Activated naive CD8-positive, alpha-beta T cell treated with anti-CD3 and anti-CD28 coated beads, Interleukin-2, amount 50 U/mL, for 24 hours (primary cell): ENCODE measurements around the gene KCNK7.
"Not testable (repeated sequence)": the region's sequence is repeated elsewhere in the genome, so short reads cannot be mapped to it uniquely, and the experiment has no call there.

Experiments
- ATAC-seq: fragments of 150-1000 bp; cut with Tn5 transposase; one replicate; pipeline ENCODE4 v1.10.0; 2021
- DNase-seq: peaks from one replicate; pipeline ENCODE4 v3.0.0; 2021
- H3K27ac Mint-ChIP-seq: one replicate; pipeline ENCODE4 v1.8.0; 2021; ENCODE audit warnings: mild to moderate bottlenecking, mixed read lengths
- H3K27me3 Mint-ChIP-seq: one replicate; pipeline ENCODE4 v1.8.0; 2021; ENCODE audit warnings: mixed read lengths
- H3K36me3 Mint-ChIP-seq: one replicate; pipeline ENCODE4 v1.8.0; 2021; ENCODE audit warnings: low read depth, mixed read lengths
- H3K4me1 Mint-ChIP-seq: one replicate; pipeline ENCODE4 v1.8.0; 2021; ENCODE audit warnings: mixed read lengths
- H3K4me3 Mint-ChIP-seq: one replicate; pipeline ENCODE4 v1.8.0; 2021; ENCODE audit warnings: mild to moderate bottlenecking, moderate library complexity, mixed read lengths
- H3K9me3 Mint-ChIP-seq: one replicate; pipeline ENCODE4 v1.8.0; 2021; ENCODE audit warnings: mixed read lengths

KCNK7 gene

DNA sequence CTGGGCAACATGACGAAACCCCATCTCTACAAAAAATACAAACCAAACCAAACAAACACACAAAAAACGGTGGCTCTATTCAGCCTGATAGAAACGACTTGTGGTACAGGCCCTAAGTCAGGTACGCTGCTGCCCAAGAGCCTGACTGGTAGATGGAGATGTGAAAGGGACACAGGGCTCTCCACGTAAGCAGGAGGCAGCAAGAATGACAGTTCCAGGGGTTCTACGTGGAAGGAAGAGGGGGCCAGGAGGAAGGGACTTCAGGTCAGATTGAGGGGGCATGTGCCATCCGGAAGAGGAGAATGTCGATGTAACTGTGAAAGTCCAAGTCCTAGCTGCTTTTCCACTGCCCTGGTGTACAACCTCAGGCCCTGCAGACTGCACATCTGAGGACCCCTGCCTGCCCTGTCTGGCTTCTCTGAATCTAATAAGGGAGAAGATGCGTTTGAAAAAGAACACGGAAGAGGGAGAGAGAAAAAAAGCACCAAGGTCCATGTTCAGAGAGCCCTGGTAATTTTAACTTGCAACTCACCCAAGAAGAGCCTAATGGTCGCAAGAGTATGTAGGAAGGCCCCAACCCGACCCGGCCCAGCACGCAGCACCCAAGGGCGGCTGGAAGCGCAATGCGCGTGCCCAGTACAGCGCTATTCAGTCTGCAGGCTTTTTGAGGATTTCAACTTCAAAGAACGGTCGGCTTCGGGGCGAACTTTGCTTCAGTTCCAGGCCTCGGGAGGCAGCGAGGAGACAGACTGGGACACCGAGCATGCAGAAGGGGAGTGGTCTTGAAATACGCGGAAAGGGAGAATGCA is 26.2 kb downstream of the KCNK7 start:
- no peak for DNase-seq
- H3K9me3 Mint-ChIP-seq: no peaks in the 10 kb centered on the region
- peaks cover 20% of the 10 kb centered on the region for H3K36me3 Mint-ChIP-seq
- ATAC-seq: peak; percentile 8
- peak overlapping the region; percentile 99 for H3K4me3 Mint-ChIP-seq
- H3K27me3 Mint-ChIP-seq: no peaks in the 10 kb centered on the region
- H3K27ac Mint-ChIP-seq: peak overlapping the region; percentile 93
- H3K4me1 Mint-ChIP-seq: peaks cover 68% of the 10 kb centered on the region

GRCh38 chr11:65565624-65566453 is 29.8 kb downstream of the KCNK7 start:
- DNase-seq (no peak), ATAC-seq (peak; percentile 5)
- H3K4me1 Mint-ChIP-seq: peaks cover 58% of the 10 kb centered on the region
- H3K36me3 Mint-ChIP-seq: peaks cover 11% of the 10 kb centered on the region
- no peaks in the 10 kb centered on the region for H3K27me3 Mint-ChIP-seq
- H3K9me3 Mint-ChIP-seq: no peaks in the 10 kb centered on the region
- H3K27ac Mint-ChIP-seq: peak overlapping the region; percentile 91
- H3K4me3 Mint-ChIP-seq: peak overlapping the region; percentile 50

DNA sequence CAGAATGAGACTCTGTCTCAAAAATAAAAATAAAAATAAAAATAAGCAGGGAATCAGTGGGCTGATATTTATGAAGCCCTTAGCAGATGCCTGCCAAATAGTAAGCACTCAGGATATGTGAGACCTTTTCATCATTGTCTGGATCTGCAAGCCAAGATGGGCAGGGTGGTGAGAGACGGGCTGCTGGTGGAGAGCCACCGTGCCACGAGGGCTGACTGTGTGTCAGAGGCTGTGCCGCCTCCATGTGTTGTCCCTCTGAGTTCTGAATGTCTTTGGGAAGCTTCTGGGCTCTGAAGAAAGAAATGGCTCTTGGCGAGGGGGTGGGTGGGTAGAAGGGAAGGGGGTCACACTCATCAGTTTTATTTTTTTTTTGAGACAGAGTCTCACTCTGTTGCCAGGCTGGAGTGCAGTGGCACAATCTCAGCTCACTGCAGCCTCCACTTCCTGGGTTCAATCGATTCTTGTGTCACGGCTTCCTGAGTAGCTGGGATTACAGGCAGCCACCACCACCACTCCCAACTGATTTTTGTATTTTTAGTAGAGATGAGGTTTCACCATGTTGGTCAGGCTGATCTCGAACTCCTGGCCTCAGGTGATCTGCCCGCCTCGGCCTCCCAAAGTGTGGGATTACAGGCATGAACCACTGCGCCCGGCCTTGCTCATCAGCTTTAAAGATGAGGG is 30.6 kb downstream of the KCNK7 start:
- H3K4me1 Mint-ChIP-seq: peaks cover 63% of the 10 kb centered on the region
- DNase-seq, ATAC-seq, H3K36me3 Mint-ChIP-seq, H3K9me3 Mint-ChIP-seq, H3K27me3 Mint-ChIP-seq: not testable (repeated sequence)
- peak overlapping the region; percentile 50 for H3K4me3 Mint-ChIP-seq
- H3K27ac Mint-ChIP-seq: peak overlapping the region; percentile 91

DNA sequence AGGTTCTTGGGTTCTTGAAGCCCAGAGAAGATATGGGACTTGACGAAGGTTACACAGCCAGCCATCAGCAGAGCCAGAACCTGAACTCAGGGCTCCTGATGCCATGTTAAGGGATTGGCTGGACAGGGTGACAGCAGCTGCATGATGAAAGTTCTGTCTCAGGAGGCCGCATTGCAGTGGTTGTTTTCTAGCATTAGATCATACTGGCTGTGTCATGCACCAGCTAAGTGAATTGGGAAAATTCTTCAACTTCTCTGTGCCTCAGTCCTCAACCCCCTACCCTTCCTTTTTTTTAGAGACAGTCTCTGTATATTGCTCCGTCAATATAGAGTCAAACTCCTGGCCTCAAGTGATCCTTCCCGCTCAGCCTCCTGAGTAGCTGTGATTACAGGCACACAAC is 32.0 kb downstream of the KCNK7 start:
- no peaks in the 10 kb centered on the region for H3K9me3 Mint-ChIP-seq
- no peaks in the 10 kb centered on the region for H3K27me3 Mint-ChIP-seq
- peak overlapping the region; percentile 49 for H3K27ac Mint-ChIP-seq
- no peak overlapping the region for H3K4me3 Mint-ChIP-seq
- no peak for DNase-seq
- peaks cover 3% of the 10 kb centered on the region for H3K36me3 Mint-ChIP-seq
- ATAC-seq: no peak
- peaks cover 65% of the 10 kb centered on the region for H3K4me1 Mint-ChIP-seq

DNA sequence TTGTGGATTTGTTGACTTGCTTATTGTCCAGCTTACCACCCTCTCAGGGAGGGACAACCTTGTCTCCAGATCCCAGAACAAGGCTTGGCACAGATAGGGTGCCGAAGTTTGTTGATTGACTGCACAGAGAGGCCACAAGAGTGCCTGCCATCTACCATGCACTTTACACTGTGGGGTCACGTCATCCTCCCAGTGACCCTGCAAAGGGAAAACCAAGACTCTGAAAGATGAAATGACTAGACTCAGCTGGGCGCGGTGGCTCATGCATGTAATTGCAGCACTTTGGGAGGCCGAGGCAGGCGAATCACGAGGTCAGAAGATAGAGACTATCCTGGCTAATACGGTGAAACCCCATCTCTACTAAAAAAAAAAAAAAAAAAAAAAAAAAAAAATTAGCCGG is 32.8 kb downstream of the KCNK7 start:
- H3K4me1 Mint-ChIP-seq: peaks cover 59% of the 10 kb centered on the region
- DNase-seq: no peak
- no peaks in the 10 kb centered on the region for H3K27me3 Mint-ChIP-seq

GRCh38 chr11:65562020-65562419 is 33.6 kb downstream of the KCNK7 start:
- no peaks in the 10 kb centered on the region for H3K36me3 Mint-ChIP-seq
- H3K27me3 Mint-ChIP-seq: no peaks in the 10 kb centered on the region
- ATAC-seq: no peak
- no peaks in the 10 kb centered on the region for H3K9me3 Mint-ChIP-seq
- H3K27ac Mint-ChIP-seq: no peak overlapping the region
- DNase-seq: no peak
- H3K4me3 Mint-ChIP-seq: no peak overlapping the region
- peaks cover 63% of the 10 kb centered on the region for H3K4me1 Mint-ChIP-seq

More for the DNA sequence above, 32.8 kb downstream of the KCNK7 start:
- no peak overlapping the region for H3K27ac Mint-ChIP-seq
- no peaks in the 10 kb centered on the region for H3K36me3 Mint-ChIP-seq
- no peak overlapping the region for H3K4me3 Mint-ChIP-seq
- no peak for ATAC-seq
- no peaks in the 10 kb centered on the region for H3K9me3 Mint-ChIP-seq

DNA sequence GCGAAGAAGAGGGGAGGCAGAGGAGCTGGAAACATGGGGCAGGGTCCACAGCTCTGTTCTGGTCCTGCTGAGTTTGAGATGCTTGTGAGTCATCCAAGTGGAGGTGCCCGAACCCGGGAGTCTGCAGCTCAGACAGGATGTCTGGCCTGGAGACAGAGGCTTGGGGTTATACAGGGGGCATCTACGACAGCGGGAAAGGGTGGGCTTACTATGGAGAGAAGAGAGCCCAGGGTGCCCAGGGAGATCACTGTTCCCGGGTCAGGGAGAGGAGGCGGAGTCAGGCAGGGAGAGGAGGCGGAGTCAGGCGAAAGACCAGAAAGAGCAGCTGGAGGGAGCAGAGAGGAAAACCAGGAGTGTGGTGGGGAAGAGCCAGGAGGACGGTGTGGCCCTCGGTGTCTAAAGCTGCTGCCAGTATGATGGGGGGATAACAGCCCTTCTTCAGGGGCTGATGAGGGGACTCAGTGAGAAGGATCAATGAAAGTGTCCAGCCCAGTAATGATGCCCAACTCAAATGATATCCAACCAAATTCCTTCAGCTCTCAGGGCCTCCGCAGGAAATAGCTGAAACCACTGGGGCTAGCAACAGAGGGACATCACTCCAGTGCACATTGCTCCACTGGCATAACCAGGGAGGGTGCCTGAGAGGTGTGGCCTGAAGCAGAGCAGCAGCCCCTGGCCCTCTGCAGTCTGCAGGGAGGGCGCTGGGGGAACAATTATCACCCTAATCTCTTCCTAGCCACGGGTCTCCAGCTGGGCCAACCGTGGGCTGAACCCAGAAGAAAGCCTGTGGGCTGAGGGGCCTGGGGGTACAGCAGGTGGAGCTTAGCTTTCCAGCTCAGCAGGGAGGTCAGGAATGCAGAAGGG is 34.8 kb downstream of the KCNK7 start:
- Mint-ChIP-seq H3K4me1 (peaks cover 60% of the 10 kb centered on the region), H3K27ac (peak overlapping the region; percentile 67), H3K27me3 (no peaks in the 10 kb centered on the region), H3K36me3 (no peaks in the 10 kb centered on the region), H3K4me3 (no peak overlapping the region), H3K9me3 (no peaks in the 10 kb centered on the region)
- no peak for DNase-seq
- no peak for ATAC-seq

DNA sequence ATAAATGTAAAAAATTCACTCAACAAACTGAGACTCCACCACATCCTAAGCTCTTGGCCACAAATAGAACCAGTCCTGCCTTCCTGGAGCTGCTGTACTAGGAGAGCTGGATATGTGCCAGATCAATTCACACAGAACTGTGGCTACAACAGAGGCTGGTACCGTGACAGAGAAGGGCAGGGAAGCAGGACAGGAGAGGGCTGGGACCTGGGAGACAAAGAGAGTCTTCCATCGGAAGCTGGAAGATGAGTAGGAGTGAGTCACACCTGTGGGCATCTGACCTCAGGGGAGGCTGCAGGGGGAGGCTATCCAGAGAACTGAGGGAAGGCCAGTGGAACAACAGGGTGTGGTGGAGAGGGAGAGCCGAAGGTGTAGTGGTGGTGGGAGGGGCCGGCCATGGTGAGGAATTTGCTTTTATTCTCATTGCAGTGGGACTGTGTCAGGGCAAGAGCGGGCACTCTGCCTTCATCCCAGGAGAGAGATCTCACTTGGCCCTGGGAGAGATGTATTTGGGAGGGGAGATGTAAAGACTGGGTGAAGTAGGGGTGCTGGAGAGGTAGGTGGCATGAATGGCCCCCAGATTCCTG is 35.6 kb downstream of the KCNK7 start:
- peak overlapping the region; percentile 67 for H3K27ac Mint-ChIP-seq
- H3K27me3 Mint-ChIP-seq: no peaks in the 10 kb centered on the region
- peaks cover 60% of the 10 kb centered on the region for H3K4me1 Mint-ChIP-seq
- no peak for DNase-seq
- no peaks in the 10 kb centered on the region for H3K36me3 Mint-ChIP-seq
- no peak overlapping the region for H3K4me3 Mint-ChIP-seq
- H3K9me3 Mint-ChIP-seq: no peaks in the 10 kb centered on the region
- peak; percentile 17 for ATAC-seq

DNA sequence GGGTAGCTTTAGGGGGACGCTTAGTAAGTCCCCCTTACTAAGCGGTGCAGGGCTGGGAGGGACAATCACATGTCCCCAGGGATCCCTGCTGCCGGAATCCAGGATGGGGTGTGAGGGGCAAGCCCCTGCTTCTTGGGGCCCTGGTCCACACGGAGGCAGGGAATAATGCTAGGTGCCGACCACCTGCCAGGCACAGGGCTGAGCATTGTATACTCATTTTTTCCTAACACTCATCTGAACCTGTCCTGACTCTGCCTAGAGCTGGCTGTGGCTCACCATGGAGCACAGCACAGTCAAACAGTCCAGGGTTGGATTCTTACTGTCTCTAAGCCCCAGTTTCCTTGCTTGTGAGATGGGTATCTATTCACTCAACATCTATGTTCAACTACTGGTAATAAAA is 36.1 kb downstream of the KCNK7 start:
- Mint-ChIP-seq H3K27ac (peak overlapping the region; percentile 67), H3K4me1 (peaks cover 62% of the 10 kb centered on the region), H3K4me3 (no peak overlapping the region), H3K27me3 (no peaks in the 10 kb centered on the region), H3K36me3 (no peaks in the 10 kb centered on the region), H3K9me3 (no peaks in the 10 kb centered on the region)
- ATAC-seq (peak; percentile 81), DNase-seq (no peak)

DNA sequence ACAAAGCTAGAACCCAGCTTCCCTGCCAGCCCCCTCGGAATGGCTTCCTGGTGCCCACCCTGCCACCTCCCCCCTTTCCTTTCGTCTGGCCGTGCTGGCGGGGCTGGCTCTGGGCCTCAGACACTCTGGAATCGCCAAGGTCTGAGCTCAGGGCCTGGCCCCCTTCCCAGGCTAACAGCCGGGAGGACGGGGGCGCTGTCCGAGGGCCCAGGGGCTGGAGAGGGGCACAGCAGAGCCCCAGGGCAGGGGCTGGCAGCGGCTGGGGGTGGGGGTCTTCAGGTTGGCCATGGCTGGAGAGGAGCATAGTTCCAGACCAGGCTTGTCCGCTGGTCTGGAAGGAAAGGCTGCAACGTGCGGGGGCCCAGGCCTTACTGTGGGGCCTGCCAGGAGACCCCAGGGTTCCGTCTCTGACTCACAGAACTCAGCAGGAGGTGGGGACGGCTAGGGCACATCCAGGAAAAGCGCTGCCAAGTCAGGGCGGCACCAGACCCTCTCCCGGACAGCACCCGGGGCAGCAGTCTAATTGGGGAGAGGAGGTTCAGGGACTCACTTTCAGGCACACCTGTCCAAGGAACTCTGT is 36.6 kb downstream of the KCNK7 start:
- H3K4me1 Mint-ChIP-seq: peaks cover 66% of the 10 kb centered on the region
- DNase-seq: no peak
- H3K9me3 Mint-ChIP-seq: no peaks in the 10 kb centered on the region

DNA sequence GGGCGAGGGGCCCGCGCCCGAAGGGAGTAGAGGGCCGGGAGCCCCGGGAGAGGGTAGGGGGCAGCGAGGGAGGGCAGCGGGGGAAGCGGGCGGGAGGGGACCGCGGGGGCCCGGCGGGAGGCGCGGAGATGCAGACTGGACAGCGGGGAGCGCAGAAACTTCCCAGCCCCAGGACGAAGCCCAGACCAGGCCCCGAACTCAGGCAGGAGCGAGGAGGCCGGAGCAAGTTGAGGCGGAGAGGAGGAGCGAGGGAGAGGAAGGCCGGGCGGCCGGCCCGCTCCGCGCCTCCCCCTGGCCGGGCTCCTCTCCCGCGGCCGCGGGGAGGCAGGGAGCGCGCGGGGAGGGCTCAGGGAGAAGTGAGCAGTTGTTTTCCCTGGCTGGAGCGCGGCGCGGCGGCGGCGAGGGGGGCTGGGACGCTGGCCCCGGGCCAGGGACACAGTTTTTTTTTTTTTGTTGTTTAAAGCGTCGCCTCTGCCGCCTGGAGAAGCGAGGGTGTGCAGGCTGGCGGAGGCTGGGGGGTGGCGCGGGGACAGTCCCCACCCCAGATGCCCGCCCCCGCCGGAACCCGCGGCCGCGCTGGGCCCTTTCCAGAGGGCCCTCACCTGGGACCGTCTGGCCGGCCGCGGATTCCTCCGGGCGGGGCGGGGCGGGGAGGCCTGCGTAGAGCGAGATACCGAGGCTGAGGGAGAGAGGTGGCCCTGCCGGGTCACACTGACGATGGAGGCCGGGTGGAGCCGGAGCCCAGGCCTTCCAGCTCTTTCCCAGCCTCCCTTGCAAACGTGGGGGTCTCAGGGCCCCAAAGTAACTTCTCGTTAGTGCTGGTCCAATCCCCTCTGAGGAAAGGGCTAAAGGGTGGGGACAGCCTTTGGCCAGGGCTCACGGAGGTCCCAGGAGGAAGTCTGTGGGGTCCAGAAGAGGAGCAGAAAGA is 37.3 kb downstream of the KCNK7 start, which contains the start of gene LTBP3:
Gene LTBP3 (minus strand): TSS at position 358 of the 928 bp plus-strand sequence. CDS start 400 bp downstream, outside the sequence.
- Mint-ChIP-seq H3K9me3 (no peaks in the 10 kb centered on the region), H3K4me1 (peaks cover 63% of the 10 kb centered on the region), H3K27me3 (no peaks in the 10 kb centered on the region), H3K36me3 (no peaks in the 10 kb centered on the region), H3K4me3 (peak within 1 kb of the TSS; percentile 78), H3K27ac (peak within 1 kb of the TSS; percentile 86)
- ATAC-seq (peak; percentile 16), DNase-seq (no peak)

More for the DNA sequence above, 36.6 kb downstream of the KCNK7 start:
- Mint-ChIP-seq H3K27me3 (no peaks in the 10 kb centered on the region), H3K36me3 (no peaks in the 10 kb centered on the region), H3K27ac (peak overlapping the region; percentile 67), H3K4me3 (peak overlapping the region; percentile 51)
- no peak for ATAC-seq

GRCh38 chr11:65557280-65558001 is 38.2 kb downstream of the KCNK7 start:
- peaks cover 66% of the 10 kb centered on the region for H3K4me1 Mint-ChIP-seq

More at GRCh38 chr11:65557280-65558001, 38.2 kb downstream of the KCNK7 start:
- Mint-ChIP-seq H3K9me3 (no peaks in the 10 kb centered on the region), H3K36me3 (no peaks in the 10 kb centered on the region), H3K27me3 (no peaks in the 10 kb centered on the region), H3K4me3 (peak overlapping the region; percentile 78), H3K27ac (peak overlapping the region; percentile 86)
- DNase-seq (no peak), ATAC-seq (no peak)
